ENCODE data around the gene GIGYF2. TPM values are rescaled to one million over a fixed set of nuclear protein-coding genes. Genes with fewer than 3 reads are reported as not detected.
A peak's percentile ranks its signal among the peaks of the same experiment; 100 is the strongest.

GIGYF2 gene
- total and polyA plus RNA-seq, 4 donors: 10.6 to 50.5 (median 26.7) TPM

- H3K9ac ChIP-seq (ENCODE audit: low read depth in 1 of 2, low read length in 2 of 2): no peak within 1 kb of the TSS
- peak; percentile 31 for DNase-seq (ENCODE audit: low spot score)
- 94% methylated on average over 21 of the region's 21 CpGs for WGBS
Observed at GRCh38 chr2:232870018-232870765, 173.1 kb downstream of the GIGYF2 start, which contains the start of gene SNORC. SNORC (plus strand) TSS chr2:232870264; CDS start chr2:232870342, 78 bp downstream.

GRCh38 chr2:232870766-232871371 lies 173.7 kb downstream of the GIGYF2 start:
- Histone ChIP-seq H3K27me3 (ENCODE audit: control insufficient read depth in 4 of 4, insufficient read depth in 4 of 4, low read length in 3 of 4) (no peaks in the 10 kb centered on the region), H3K9ac (ENCODE audit: low read depth in 1 of 2, low read length in 2 of 2) (no peak overlapping the region), H3K9me3 (ENCODE audit: control insufficient read depth in 4 of 4, low read length in 3 of 4) (no peaks in the 10 kb centered on the region), H3K4me1 (ENCODE audit: control insufficient read depth in 4 of 4, insufficient read depth in 4 of 4, low read length in 3 of 4) (peaks cover 4 to 27% (median 17%) of the 10 kb centered on the region in 4 donors), H3K36me3 (ENCODE audit: control insufficient read depth in 4 of 4, insufficient read depth in 3 of 4, low read depth in 1 of 4, low read length in 3 of 4) (no peaks in the 10 kb centered on the region), H3K27ac (ENCODE audit: low read depth in 1 of 2, low read length in 2 of 2) (no peak overlapping the region), H3K4me3 (ENCODE audit: low read depth in 1 of 3, low read length in 3 of 3) (no peak overlapping the region)
- peak; percentile 36 for DNase-seq (ENCODE audit: low spot score)
- whole genome bisulfite sequencing: 85% methylated on average over 17 of the region's 17 CpGs
- TF ChIP-seq REST (IDR thresholded peaks at IDR 0.05) (no peak), FOXA2 (IDR thresholded peaks at IDR 0.05) (no peak), EGR1 (IDR thresholded peaks at IDR 0.05; ENCODE audit: low read depth in 2 of 2) (no peak), TAF1 (conservative IDR thresholded peaks at IDR 0.05) (no peak), HNF4G (IDR thresholded peaks at IDR 0.05) (no peak), GABPA (IDR thresholded peaks at IDR 0.05 in 1 of 2, conservative IDR thresholded peaks at IDR 0.05 in 1 of 2) (no peak), RAD21 (IDR thresholded peaks at IDR 0.05) (no peak), HNF4A (conservative IDR thresholded peaks at IDR 0.05) (no peak), JUND (IDR thresholded peaks at IDR 0.05) (no peak)
- TF ChIP-seq, protein P1, sequence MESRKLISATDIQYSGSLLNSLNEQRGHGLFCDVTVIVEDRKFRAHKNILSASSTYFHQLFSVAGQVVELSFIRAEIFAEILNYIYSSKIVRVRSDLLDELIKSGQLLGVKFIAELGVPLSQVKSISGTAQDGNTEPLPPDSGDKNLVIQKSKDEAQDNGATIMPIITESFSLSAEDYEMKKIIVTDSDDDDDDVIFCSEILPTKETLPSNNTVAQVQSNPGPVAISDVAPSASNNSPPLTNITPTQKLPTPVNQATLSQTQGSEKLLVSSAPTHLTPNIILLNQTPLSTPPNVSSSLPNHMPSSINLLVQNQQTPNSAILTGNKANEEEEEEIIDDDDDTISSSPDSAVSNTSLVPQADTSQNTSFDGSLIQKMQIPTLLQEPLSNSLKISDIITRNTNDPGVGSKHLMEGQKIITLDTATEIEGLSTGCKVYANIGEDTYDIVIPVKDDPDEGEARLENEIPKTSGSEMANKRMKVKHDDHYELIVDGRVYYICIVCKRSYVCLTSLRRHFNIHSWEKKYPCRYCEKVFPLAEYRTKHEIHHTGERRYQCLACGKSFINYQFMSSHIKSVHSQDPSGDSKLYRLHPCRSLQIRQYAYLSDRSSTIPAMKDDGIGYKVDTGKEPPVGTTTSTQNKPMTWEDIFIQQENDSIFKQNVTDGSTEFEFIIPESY (IDR thresholded peaks at IDR 0.05): no peak
- TF ChIP-seq, protein P2, sequence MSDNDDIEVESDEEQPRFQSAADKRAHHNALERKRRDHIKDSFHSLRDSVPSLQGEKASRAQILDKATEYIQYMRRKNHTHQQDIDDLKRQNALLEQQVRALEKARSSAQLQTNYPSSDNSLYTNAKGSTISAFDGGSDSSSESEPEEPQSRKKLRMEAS (IDR thresholded peaks at IDR 0.05): no peak

More at GRCh38 chr2:232870018-232870765, 173.1 kb downstream of the GIGYF2 start, which contains the start of gene SNORC:
- H3K9me3 ChIP-seq (ENCODE audit: control insufficient read depth in 4 of 4, low read length in 3 of 4): no peaks in the 10 kb centered on the region
- H3K4me1 ChIP-seq (ENCODE audit: control insufficient read depth in 4 of 4, insufficient read depth in 4 of 4, low read length in 3 of 4): peaks cover 4 to 20% (median 14%) of the 10 kb centered on the region in 4 donors
- TF ChIP-seq NR2F2 (IDR thresholded peaks at IDR 0.05): no peak
- TF ChIP-seq REST (IDR thresholded peaks at IDR 0.05): no peak
- TF ChIP-seq, protein P1 (IDR thresholded peaks at IDR 0.05): no peak
- TF ChIP-seq TAF1 (conservative IDR thresholded peaks at IDR 0.05): no peak
- TF ChIP-seq RAD21 (IDR thresholded peaks at IDR 0.05): no peak
- TF ChIP-seq YY1 (IDR thresholded peaks at IDR 0.05): no peak
- no peaks in the 10 kb centered on the region for H3K27me3 ChIP-seq (ENCODE audit: control insufficient read depth in 4 of 4, insufficient read depth in 4 of 4, low read length in 3 of 4)
- no peak within 1 kb of the TSS for H3K27ac ChIP-seq (ENCODE audit: low read depth in 1 of 2, low read length in 2 of 2)
- no peaks in the 10 kb centered on the region for H3K36me3 ChIP-seq (ENCODE audit: control insufficient read depth in 4 of 4, insufficient read depth in 3 of 4, low read depth in 1 of 4, low read length in 3 of 4)
- H3K4me3 ChIP-seq (ENCODE audit: low read depth in 1 of 3, low read length in 3 of 3): no peak within 1 kb of the TSS
